Mucosa of rectum (tissue), 2 donors: ENCODE results near the gene HSPB6.
"Not testable (repeated sequence)": the region's sequence is repeated elsewhere in the genome, so short reads cannot be mapped to it uniquely, and the experiment has no call there.

Experiments used
- H3K27ac ChIP-seq, 2 donors: one replicate each; pipeline ENCODE4 v1.7.0; 2013; ENCODE audit warnings: inconsistent platforms in 2 of 2, low read depth in 2 of 2, low read length in 2 of 2
- H3K27me3 ChIP-seq, 2 donors: one replicate each; pipeline ENCODE4 v1.7.0; 2013; ENCODE audit warnings: low read length in 2 of 2; ENCODE audit not compliant: control insufficient read depth in 2 of 2, insufficient read depth in 2 of 2
- H3K36me3 ChIP-seq, 2 donors: one replicate each; pipeline ENCODE4 v1.7.0; 2013; ENCODE audit warnings: low read length in 2 of 2; ENCODE audit not compliant: control insufficient read depth in 2 of 2, insufficient read depth in 2 of 2
- H3K4me1 ChIP-seq, 2 donors: one replicate each; pipeline ENCODE4 v1.7.0; 2013; ENCODE audit warnings: low read length in 2 of 2, mild to moderate bottlenecking in 1 of 2; ENCODE audit not compliant: control insufficient read depth in 2 of 2, insufficient read depth in 2 of 2
- H3K4me3 ChIP-seq, 2 donors: one replicate each; pipeline ENCODE4 v1.7.0; 2013; ENCODE audit warnings: low read length in 2 of 2
- H3K9ac ChIP-seq, 2 donors: one replicate each; pipeline ENCODE4 v1.7.0; 2013; ENCODE audit warnings: low read length in 2 of 2, low read depth in 1 of 2, mild to moderate bottlenecking in 1 of 2
- H3K9me3 ChIP-seq, 2 donors: one replicate each; pipeline ENCODE4 v1.7.0; 2013; ENCODE audit warnings: low read length in 2 of 2; ENCODE audit not compliant: control insufficient read depth in 2 of 2
- donor health status: healthy.
- donor health status: Normal muscosa, but diverticular disease.

HSPB6 gene

DNA sequence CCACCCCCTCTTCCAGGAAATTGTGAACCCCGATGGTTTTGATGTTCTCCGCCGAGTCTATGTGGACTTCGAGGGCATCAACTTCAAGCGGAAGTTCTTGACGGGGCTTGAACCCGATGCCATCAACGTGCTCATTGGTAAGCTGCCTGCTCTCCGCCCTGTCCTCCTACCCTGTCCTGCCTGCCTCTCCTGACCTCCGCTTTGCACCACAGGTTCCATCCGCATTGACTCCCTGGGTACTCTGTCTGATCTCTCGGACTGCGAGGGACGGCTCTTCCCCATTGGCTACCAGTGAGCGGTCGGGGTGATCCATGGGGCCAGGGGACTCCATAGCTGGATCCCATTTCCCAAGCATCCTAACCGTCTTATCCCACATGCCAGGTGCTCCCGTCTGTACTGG, 26.5 kb downstream of the HSPB6 start:
- H3K4me1 ChIP-seq: no peaks in the 10 kb centered on the region
- H3K27ac ChIP-seq: no peak overlapping the region
- H3K27me3 ChIP-seq: no peaks in the 10 kb centered on the region
- H3K9ac ChIP-seq: no peak overlapping the region
- peaks cover 79 to 81% of the 10 kb centered on the region in 2 donors for H3K36me3 ChIP-seq
- no peak overlapping the region for H3K4me3 ChIP-seq
- no peaks in the 10 kb centered on the region for H3K9me3 ChIP-seq

DNA sequence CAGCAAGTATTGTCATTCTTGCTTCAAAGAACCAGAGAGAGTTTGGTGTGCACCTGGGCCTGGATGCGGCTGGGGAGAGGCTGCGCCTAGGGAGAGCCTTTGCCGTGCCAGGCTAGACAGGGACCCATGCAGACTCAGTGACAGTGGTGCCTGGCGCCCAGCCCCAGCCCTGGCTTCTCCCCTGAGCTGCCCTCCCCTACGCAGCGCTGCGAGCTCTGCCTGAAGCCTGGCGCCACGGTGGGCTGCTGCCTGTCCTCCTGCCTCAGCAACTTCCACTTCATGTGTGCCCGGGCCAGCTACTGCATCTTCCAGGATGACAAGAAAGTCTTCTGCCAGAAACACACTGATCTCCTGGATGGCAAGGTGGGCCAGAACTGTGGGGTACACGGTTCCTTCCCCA, 27.1 kb downstream of the HSPB6 start:
- no peak overlapping the region for H3K4me3 ChIP-seq
- no peak overlapping the region for H3K9ac ChIP-seq
- H3K9me3 ChIP-seq: no peaks in the 10 kb centered on the region
- H3K4me1 ChIP-seq: no peaks in the 10 kb centered on the region
- no peak overlapping the region for H3K27ac ChIP-seq
- H3K36me3 ChIP-seq: peaks cover 81 to 82% of the 10 kb centered on the region in 2 donors
- H3K27me3 ChIP-seq: no peaks in the 10 kb centered on the region

DNA sequence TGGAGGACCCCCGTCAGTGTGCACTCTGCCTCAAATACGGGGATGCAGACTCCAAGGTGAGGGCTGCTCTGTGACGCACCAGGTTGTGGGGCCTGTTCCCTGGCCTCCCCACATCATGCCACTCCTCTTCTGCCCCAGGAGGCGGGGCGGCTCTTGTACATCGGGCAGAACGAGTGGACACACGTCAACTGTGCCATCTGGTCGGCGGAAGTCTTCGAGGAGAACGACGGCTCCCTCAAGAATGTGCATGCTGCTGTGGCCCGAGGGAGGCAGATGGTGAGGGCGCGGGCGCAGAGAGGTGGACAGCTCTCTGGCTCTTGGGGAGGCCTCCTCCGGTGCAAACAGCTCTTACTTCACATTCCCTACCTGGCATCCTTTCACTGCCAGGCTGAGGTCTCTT, 27.8 kb downstream of the HSPB6 start:
- Histone ChIP-seq H3K27ac (no peak overlapping the region), H3K4me1 (no peaks in the 10 kb centered on the region), H3K4me3 (no peak overlapping the region), H3K27me3 (no peaks in the 10 kb centered on the region), H3K9ac (no peak overlapping the region), H3K36me3 (peaks cover 83% of the 10 kb centered on the region in 2 donors), H3K9me3 (no peaks in the 10 kb centered on the region)

DNA sequence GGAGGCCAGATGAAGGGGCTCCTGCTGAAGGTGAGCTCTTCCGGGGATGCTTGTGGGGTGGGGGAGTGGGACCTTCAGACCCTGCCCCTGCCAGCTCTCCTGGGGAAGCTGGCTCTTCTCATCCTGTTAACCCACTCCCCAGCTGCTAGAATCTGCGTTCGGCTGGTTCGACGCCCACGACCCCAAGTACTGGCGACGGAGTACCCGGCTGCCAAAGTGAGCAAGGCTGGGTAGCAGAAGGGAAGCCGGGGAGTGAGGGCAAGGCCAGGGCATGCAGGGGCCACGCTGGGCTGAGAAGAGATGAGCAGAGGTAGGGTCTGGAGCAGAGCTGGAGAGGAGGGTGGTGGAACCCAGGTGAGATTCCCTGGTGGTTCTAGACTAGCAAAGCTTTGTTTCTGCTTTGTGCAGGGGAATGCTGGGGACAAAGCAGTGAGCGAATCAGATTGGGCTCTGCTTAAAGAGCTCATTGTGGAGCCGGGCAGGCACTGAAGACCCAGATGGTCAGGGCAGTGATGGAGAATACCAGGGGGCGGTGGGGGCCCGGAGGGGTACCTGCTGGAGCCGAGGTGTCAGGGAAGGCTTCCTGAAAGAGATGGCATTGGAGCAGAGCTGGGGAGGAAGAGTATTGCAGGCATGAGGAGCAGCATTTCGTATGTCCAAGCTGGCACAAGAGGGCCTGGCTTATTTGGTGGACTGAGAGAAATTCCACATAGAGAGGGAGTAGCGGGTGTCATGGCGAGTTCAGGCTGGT, 28.7 kb downstream of the HSPB6 start:
- Histone ChIP-seq H3K9me3 (no peaks in the 10 kb centered on the region), H3K4me3 (no peak overlapping the region), H3K4me1 (no peaks in the 10 kb centered on the region), H3K27ac (no peak overlapping the region), H3K9ac (no peak overlapping the region), H3K27me3 (no peaks in the 10 kb centered on the region), H3K36me3 (peaks cover 87 to 89% of the 10 kb centered on the region in 2 donors)

DNA sequence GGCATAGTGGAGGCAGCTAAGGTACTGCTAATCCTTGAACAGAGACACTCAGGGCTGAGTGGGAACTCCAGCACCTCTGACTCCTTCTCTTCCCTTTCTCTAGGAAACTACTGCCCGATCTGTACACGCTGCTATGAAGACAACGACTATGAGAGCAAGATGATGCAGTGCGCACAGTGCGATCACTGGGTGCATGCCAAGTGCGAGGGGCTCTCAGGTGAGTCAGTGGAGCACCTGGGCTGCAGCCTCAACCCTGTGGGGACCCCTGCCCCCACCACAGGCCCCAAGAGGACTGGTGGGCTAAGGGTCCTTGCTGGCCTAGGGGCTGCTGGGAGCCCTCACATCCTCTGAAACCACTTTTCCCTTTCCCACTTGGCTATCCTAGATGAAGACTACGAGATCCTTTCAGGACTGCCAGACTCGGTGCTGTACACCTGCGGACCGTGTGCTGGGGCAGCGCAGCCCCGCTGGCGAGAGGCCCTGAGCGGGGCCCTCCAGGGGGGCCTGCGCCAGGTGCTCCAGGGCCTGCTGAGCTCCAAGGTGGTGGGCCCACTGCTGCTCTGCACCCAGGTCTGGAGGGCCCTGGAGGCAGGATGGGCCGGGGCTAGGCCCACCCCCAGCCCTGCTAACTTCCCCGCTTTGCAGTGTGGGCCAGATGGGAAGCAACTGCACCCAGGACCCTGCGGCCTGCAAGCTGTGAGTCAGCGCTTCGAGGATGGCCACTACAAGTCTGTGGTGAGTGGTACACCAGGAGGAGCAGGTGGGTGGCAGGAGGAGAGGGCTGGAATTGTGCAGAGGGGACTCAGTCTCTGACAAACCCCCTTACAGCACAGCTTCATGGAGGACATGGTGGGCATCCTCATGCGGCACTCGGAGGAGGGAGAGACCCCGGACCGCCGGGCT, 29.5 kb downstream of the HSPB6 start:
- H3K36me3 ChIP-seq: peaks cover 93 to 95% of the 10 kb centered on the region in 2 donors
- H3K9ac ChIP-seq: no peak overlapping the region
- no peak overlapping the region for H3K4me3 ChIP-seq
- H3K27me3 ChIP-seq: no peaks in the 10 kb centered on the region
- H3K9me3 ChIP-seq: no peaks in the 10 kb centered on the region
- no peak overlapping the region for H3K27ac ChIP-seq
- no peaks in the 10 kb centered on the region for H3K4me1 ChIP-seq

DNA sequence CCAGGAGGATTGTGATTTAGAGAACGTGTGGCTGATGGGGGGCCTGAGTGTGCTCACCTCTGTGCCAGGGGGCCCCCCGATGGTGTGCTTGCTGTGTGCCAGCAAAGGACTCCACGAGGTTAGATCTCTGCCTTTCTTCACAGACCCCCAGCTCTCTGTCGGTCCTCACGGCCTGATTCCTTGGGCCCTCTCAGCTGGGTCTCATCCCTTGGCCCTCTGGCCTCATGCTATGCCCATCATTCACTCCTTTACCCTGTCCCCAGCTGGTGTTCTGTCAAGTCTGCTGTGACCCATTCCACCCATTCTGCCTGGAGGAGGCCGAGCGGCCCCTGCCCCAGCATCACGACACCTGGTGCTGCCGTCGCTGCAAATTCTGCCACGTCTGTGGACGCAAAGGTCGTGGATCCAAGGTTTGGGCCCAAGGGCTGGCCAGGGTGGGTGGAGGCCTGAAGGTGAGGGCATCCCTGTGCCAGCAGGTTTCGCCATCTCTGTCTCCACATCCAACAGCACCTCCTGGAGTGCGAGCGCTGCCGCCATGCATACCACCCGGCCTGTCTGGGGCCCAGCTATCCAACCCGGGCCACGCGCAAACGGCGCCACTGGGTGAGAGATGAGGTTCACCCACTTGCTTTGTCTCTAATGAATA, 31.5 kb downstream of the HSPB6 start:
- Histone ChIP-seq H3K9me3 (no peaks in the 10 kb centered on the region), H3K27me3 (no peaks in the 10 kb centered on the region), H3K36me3 (peaks cover 84% of the 10 kb centered on the region in 2 donors), H3K9ac (no peak overlapping the region), H3K4me3 (no peak overlapping the region), H3K4me1 (no peaks in the 10 kb centered on the region), H3K27ac (no peak overlapping the region)

DNA sequence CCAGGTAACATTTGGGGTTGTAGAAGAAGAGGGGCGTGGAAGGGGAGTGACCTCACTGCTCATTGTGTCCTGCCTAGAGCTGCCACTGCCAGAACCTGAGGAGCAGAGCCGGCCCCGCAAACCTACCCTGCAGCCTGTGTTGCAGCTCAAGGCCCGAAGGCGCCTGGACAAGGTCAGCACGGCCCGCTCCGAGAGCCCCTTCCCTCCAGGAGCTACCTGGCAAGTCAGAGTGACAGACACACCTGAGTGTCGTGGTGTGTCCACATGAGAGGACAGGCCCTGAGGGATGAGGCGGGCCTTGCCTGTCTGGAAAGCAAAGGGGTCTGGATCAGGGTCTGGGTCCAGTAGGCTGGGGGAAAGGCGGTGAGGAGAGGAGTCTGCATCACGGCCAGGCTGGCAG, 32.3 kb downstream of the HSPB6 start:
- Histone ChIP-seq H3K9me3 (no peaks in the 10 kb centered on the region), H3K27me3 (no peaks in the 10 kb centered on the region), H3K36me3 (peaks cover 76 to 78% of the 10 kb centered on the region in 2 donors), H3K9ac (no peak overlapping the region), H3K4me1 (no peaks in the 10 kb centered on the region), H3K4me3 (no peak overlapping the region), H3K27ac (no peak overlapping the region)

DNA sequence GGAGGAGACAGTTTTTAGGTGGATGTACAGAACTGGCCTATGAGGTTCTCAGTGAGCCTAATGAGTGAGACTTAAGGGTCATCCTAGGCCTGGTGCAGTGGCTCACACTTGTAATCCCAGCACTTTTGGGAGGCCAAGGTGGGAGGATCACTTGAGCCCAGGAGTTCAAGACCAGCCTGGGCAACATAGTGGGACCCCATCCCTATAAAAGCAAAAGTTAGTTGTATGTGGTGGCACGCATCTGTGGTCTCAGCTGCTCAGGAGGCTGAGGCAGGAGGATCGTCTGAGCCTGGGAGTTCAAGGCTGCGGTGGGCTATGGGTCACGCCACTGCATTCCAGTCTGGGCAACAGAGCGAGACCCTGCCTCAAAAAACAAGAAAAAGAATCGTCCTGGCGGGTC, 32.7 kb downstream of the HSPB6 start:
- not testable (repeated sequence) for H3K9ac ChIP-seq, H3K4me1 ChIP-seq, H3K4me3 ChIP-seq, H3K27ac ChIP-seq, H3K9me3 ChIP-seq, H3K27me3 ChIP-seq
- peaks cover 71 to 74% of the 10 kb centered on the region in 2 donors for H3K36me3 ChIP-seq

DNA sequence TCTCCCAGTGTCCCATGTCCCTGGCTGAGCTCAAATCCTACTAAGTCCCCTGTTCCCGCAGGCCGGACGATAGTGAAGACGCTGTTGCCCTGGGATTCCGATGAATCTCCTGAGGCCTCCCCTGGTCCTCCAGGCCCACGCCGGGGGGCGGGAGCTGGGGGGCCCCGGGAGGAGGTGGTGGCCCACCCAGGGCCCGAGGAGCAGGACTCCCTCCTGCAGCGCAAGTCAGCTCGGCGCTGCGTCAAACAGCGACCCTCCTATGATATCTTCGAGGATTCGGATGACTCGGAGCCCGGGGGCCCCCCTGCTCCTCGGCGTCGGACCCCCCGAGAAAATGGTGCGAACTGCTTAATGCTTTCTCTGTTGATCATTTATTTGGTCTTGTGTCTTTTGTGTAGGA, 33.2 kb downstream of the HSPB6 start:
- H3K27ac ChIP-seq: no peak overlapping the region
- H3K4me3 ChIP-seq: no peak overlapping the region
- H3K36me3 ChIP-seq: peaks cover 67 to 70% of the 10 kb centered on the region in 2 donors
- no peaks in the 10 kb centered on the region for H3K9me3 ChIP-seq
- no peak overlapping the region for H3K9ac ChIP-seq
- peaks cover 8 to 9% of the 10 kb centered on the region in 2 donors for H3K4me1 ChIP-seq
- H3K27me3 ChIP-seq: no peaks in the 10 kb centered on the region

DNA sequence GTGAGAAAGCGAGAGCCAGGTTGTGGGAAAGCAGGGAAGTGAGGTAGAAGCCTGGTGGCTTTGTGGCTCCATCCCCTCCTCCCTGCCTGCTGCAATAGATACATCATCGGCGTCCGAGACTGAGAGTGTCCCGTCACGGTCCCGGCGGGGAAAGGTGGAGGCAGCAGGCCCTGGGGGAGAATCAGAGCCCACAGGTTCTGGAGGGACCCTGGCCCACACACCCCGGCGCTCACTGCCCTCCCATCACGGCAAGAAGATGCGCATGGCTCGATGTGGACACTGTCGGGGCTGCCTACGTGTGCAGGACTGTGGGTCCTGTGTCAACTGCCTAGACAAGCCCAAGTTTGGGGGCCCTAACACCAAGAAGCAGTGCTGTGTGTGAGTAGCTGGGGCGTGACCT, 33.9 kb downstream of the HSPB6 start:
- Histone ChIP-seq H3K4me1 (peaks cover 9 to 10% of the 10 kb centered on the region in 2 donors), H3K27ac (no peak overlapping the region), H3K9me3 (no peaks in the 10 kb centered on the region), H3K36me3 (peaks cover 60 to 62% of the 10 kb centered on the region in 2 donors), H3K4me3 (no peak overlapping the region), H3K9ac (no peak overlapping the region), H3K27me3 (no peaks in the 10 kb centered on the region)
